ENCODE results near the gene MAN2B1.
"Not testable (repeated sequence)": the region's sequence is repeated elsewhere in the genome, so short reads cannot be mapped to it uniquely, and the experiment has no call there.

The MAN2B1 gene

DNA sequence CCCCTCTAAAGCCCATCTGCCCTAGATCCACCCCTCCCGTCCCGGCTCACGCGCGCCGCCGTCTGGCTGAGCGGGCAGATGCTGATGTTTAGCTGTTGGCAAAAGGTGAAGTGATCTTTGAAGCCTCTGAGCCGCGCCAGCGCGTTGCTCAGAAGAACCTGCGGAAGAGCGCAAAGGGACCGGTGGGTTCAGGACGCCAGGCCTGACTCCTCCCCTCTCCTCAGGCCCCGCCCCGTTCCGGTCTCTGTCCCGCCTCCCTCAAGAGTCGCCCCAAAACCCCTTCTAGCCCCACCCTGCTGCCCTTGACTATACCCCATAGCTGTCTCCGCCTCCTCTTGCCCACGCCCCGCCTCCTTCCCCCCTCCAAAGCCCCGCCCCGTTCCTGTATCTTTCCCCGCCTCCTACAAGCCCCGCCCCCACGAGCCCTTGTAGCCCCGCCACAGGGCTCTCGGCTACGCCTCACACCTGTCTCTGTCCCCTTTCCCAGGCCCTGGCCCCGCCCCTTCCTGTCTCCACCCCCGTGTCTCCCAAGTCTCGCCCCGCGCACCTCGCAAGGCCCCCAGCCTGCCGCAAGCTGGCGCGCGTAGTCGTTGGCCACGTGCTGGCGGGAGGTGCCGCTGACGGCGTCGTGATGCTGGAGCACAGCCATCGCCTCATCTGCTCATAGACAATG lies 9.5 kb downstream of the MAN2B1 start:
- no peak for DNase-seq

DNA sequence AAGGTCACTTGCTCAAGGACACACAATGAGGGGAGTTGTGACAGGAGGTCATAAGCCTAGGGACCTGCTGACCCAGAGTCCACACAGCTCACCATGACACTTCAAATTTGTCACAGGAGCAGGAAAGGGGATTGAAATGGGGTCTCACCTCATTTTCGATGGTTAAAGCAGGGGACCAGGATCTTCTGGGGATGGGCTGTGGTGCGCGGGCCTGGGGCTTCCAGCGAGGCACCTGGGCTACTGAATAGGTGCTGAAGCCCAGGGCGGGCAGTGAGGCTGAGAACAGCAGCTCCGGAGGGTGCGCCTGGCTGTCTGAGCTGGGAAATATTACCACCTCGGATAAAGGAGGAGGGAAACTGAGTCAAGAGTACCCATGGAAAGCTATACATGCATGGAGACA lies 11.0 kb downstream of the MAN2B1 start:
- no peak for DNase-seq

DNA sequence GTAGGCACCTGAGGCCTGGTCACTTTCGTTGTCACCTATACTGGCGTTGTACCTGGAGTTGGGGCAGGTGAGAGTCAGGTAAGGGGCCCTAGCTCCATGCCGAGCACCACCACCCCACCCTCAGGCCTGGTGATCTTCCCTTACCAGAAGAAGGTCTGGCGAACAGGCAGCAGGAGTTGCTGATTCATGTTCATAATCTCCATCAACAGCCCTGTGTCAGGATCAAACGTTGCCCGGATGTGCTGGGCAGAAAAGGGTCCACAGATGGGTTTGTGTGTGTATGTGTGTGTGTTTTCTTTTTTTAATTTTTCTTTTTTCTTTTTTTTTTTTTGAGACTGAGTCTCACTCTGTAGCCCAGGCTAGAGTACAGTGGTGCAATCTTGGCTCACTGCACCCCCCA lies 14.3 kb downstream of the MAN2B1 start:
- no peak for DNase-seq

DNA sequence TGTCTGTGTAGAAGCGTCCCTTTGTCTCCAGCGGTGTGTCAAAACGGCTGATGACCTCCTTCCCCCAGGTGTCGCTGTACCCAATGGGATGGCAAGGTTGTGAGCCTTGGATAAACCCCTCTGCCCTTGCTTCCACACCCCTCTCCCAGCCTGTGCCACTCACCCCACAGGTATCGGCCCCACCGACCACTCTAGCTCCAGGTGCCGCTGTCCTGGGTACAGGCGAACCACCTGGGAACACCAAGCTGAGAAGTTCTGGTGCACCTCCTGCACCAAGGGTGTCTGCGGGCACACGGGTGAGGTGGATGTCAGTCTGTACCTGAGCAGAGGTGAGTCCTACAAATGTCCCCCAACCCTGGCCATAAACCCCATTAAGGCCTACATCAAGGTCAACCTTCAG lies 16.6 kb downstream of the MAN2B1 start:
- DNase-seq: no peak

DNA sequence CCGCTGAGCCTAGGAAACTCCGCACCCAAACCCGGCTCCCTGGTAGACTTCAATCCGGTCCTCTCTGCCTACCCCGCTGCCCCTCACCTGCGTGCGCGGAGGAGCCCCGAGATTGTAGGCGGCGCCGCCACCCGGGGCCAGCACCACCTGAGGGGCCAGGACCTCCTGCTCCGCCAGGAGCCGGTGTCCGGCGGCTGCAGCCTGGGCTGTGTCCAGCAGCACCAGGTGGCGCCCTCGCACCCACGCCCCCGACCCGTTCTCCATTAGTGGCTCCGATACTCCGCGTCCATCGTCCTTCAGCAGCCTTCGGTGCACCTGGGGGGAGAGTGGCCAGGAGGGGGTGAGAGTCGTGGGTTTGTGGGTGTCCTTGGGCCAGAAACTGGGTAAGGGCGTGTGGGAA lies 18.5 kb downstream of the MAN2B1 start:
- no peak for DNase-seq

DNA sequence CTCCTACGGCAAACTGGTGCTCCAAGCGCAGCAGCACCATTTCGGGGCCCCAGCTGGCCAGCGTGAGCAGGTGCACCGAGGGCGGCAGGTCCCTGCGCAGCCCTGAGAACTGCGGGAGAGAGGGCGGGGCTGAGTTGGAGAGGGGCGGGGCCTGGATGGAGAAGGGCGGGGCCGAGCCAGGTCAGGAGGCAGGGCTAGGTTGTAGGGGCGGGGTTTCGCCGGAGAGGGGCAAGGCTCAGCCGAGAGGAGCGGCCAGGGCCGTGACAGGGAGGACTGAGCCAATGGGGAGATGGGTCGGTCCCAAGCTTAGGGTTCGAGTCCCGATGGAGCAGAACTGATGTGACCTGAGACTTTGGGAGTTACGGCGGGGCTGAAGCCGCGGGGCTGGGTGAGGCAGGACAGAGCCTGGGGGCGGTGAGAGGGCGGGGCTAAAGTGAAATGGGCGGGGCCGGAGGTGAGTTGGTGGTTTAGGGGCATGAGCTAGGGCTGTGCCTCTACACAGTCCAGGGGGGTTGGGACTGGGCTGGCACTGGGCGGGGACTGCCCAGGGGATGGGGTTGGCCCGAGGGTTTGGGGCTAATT lies 19.0 kb downstream of the MAN2B1 start:
- DNase-seq: peak; percentile 43

DNA sequence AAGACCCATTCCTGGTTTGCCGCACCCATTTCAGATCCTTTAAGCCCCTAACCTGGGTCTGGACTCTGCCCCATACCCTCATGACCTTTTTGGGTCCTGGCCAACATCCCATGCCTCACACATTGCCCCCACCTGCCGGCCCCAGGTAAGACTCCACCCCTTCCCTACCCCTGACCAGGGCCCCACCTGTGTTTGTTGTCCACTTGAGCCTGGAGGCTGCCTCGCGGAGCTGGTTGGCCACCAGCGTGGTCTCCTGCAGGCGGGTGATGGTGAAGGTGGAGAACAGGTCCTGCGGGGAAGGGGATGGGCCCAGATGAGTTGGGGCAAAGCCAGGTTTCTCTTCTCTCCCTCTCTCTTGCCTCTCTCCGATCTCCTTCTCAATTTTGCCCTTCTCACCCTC lies 19.5 kb downstream of the MAN2B1 start:
- no peak for DNase-seq

DNA sequence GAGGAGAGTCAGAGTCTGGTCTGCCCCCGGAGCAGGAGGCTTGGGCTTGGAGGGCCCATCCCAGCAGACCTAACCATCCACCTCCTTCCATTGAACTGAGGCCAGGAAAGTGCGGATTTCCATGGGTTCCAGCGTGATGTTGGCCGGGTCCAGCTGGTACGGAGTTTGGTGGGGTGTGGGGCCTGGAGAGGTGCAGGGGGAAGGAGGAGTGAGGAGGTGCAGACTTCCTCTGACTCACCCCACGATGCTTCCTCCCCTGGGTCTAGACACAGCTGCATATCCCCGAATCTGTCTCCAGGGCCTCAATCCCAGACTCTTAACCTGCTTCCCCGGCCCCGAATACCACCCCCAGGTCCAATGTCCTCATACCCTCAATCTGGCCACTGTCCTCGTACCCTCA lies 20.0 kb downstream of the MAN2B1 start:
- DNase-seq: no peak

DNA sequence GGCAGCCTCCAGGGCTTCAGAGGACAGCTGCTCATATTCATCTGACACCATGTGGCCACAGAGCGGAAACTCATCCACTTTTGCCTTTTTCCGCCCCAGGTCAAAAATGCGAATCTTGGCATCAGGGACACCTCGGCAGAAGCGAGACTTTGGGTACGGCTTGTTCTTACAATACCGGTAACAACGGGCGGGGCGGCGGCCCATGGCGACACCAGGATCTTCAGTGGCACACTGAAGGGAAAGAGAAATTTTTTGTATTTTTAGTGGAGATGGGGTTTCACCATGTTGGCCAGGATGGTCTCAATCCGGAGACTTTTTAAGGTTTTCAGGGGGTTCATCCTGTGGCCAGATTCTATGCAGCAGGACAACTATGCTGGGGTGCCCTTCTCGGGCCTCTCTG lies 22.8 kb downstream of the MAN2B1 start:
- not testable (repeated sequence) for DNase-seq

DNA sequence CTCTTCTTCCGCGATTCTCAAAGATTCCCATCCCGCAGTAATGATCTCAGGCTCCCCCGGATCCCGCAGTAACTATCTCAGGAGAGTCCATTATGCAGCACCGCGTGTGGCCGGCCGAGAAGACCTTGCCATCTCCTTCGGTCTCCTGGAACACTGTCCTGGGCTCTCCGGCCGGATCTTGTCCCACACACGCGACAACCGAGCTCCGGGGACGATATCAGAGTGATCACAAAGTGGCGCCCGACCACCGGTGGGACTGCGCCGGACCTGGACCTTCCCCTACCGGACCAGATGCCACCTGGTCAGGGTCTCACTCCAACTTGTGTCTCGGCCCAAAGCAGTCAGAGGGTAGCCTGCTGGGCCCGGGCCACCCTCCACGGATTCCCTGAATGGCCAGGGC lies 24.0 kb downstream of the MAN2B1 start:
- no peak for DNase-seq

DNA sequence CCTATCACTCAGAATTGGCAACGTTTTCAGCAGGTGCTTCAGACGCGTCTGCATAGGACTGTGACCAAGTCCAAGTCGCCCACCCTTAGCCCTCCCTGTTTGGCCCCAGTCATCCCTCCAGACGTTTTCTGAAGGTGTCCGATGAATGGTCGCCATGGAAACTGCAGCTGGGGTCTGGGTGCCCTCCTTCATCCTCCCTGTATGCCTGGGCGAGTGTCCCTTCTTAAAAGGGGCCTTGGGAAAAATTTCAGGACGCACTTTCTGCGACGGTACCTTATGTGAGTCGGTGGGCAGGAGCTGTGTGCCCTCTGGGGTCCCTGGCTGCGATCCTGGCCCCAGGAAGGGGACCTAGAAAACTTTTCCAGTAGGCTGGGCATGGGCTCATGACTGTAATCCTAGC lies 25.1 kb downstream of the MAN2B1 start:
- no peak for DNase-seq

DNA sequence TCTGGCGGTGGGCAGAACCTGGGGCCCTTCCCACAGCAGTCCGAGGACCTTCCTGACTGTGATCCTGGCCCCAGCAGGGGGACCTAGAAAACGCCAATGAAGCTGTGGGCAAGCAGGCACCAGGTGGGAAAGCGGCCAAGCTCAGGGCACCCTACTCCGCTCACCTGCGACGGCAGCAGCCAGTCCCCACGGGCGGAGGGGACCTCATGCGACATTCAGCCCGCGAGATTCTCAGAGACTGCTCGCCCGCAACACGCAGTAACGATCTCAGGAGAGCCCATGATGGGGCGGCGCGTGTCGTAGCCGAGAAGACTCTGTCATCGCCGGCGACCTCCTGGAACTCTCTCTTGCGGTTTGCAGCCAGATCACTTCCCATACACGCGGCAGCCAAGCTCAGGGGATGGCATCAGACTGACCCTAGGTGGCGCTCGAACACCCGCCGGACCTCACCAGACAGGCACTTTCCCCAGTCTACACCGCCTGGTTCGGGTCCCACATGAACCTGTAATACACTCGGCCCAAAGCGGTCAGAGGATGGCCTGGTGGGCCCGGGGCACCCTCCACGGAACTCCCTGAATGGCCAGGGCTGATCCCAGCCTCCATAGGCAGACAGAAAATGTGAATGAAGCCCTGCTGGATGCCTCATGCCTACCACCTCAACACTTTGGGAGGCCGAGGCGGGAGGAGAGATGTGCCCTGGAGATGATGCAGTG lies 26.5 kb downstream of the MAN2B1 start:
- DNase-seq: peak; percentile 90

DNA sequence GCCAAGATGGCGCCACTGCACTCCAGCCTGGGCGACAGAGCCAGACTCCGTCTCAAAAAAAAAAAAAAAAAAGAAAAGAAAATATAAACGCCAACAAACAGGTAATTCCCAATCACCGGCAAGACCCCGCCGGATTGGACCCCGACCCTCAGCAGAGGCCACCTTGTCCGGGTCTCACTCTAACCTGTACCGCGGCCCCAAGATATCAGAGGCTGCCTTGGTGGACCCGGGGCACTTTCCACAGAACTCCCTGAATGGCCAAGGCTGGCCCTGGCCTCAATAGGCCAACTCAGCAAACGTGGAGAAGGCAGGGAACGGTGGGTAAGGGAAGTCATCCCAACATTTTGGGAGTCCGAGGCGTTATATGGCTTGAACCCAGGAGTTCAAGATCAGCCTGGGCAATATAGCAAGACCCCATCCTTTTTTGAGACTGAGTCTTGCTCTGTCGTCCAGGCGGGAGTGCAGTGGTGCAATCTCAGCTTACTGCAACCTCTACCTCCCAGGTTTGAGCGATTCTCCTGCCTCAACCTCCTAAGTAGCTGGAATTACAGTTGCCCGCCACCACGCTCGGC lies 27.8 kb downstream of the MAN2B1 start:
- DNase-seq: no peak

DNA sequence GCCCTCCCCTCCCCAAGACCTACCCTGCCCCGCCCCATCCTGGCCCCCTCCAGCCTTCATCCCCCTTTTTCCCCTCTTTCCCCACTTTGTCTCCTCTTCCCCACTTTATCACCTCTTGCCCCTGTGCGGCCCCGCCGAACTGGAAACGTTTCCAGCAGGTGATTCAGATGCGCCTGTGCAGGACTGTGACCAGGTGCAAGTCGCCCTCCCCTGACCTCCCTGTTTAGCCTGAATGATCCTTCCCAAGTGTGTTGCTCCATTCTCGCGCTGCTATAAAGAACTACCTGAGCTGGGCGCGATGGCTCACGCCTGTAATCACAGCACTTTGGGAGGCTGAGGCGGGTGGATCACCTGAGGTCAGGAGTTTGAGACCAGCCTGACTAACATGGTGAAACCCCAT lies 29.9 kb downstream of the MAN2B1 start:
- DNase-seq: no peak

DNA sequence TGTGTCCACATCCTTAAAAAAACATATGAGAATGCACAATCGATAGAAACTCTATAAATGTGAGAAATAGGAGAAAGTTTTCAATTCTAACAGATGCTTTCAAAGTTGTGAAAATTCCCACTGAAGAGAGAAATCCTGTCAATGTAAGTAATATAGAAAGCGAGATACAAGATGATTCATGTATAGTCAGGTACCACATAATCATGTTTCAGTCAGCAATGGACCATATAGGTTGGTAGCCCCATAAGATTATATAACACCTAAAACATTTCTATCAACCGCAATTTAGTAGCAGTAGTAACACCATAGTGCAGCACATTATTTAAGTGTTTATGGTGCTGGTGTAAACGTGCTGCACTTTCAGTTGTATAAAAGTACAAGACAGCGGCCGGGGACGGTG lies 37.3 kb downstream of the MAN2B1 start:
- DNase-seq: no peak

DNA sequence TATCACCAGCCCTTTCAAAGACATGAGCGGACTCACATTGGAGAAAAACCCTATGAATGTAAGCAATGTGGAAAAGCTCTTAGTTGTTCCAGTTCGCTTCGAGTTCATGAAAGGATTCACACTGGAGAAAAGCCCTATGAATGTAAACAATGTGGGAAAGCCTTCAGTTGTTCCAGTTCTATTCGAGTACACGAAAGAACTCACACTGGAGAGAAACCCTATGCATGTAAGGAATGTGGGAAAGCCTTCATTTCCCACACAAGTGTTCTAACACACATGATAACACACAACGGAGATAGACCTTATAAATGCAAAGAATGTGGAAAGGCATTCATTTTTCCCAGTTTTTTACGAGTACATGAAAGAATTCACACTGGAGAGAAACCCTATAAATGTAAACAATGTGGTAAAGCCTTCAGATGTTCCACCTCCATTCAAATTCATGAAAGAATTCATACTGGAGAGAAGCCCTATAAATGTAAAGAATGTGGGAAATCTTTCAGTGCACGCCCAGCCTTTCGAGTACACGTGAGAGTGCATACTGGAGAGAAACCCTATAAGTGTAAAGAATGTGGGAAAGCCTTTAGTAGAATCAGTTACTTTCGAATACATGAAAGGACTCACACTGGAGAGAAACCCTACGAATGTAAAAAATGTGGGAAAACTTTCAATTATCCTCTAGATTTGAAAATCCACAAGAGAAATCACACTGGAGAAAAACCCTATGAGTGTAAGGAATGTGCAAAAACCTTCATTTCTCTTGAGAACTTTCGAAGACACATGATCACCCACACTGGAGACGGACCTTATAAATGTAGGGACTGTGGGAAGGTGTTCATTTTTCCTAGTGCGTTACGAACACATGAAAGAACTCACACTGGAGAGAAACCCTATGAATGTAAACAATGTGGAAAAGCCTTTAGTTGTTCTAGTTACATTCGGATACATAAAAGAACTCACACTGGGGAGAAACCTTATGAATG lies 38.2 kb downstream of the MAN2B1 start:
- no peak for DNase-seq

DNA sequence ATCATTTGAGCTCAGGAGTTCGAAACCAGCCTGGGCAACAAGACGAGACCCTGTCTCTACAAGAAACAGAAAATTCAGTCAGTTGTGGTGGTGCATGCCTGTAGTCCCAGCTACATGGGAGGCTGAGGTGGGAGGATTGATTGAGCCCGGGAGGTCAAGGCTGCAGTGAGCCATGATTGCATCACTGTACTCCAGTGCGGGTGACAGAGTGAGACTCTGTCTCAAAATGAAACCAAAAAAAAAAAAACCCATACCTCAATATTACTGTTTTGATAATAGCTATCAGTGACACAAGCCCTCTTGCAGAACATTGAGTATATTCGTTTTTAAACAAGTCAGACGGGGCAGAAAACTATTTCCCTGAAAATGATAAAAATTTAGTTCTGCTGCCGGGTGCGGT lies 39.6 kb downstream of the MAN2B1 start:
- DNase-seq: no peak

DNA sequence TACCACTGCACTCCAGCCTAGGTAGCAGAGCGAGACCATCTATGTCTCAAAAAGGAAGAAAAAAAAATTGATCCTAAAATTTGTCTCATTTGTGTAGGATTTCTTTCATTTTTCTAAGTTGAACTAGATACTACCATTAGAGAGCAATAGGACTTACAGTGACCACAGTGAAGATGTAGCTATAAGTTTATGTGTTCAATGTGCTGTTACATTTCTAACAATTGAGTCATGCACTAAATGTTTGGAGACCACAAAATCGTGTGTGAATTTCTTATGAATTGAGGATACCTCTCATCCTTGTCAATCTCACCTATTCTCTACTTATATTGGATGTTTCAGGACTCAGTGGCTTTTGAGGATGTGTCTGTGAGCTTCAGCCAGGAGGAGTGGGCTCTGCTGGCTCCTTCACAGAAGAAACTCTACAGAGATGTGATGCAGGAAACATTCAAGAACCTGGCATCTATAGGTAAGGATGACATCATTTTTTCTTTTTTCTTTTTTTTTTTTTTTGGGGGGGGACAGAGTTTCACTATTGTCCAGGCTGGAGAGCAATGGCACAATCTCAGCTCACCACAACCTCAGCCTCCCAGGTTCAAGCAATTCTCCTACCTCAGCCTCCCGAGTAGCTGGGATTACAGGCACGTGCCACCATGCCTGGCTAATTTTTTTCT lies 43.0 kb downstream of the MAN2B1 start:
- no peak for DNase-seq

DNA sequence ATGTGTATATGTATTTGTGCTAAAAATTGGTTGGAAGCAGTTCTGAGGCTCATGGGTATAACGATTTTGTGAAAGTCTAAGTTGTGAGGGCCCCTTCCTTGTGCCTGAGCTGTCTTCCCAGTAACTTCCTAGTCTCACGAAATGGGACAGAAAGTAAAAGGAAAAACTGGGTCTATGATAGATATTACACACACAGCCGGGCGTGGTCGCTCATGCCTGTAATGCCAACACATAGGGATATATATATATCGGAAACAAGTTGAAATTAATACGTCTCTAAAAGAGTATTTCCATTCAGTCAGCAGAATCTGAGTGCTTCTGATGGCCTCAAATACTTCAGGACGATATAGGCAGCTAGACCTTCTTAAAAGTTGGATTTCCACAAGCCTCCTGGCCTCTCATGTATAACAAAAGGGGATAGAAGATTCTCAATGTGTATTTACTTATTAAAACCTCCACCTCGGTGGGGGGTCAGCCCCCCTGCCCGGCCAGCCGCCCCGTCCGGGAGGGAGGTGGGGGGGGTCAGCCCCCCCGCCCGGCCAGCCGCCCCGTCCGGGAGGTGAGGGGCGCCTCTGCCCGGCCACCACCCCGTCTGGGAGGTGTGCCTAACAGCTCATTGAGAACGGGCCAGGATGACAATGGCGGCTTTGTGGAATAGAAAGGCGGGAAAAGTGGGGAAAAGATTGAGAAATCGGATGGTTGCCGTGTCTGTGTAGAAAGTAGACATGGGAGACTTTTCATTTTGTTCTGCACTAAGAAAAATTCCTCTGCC lies 45.1 kb downstream of the MAN2B1 start:
- not testable (repeated sequence) for DNase-seq

DNA sequence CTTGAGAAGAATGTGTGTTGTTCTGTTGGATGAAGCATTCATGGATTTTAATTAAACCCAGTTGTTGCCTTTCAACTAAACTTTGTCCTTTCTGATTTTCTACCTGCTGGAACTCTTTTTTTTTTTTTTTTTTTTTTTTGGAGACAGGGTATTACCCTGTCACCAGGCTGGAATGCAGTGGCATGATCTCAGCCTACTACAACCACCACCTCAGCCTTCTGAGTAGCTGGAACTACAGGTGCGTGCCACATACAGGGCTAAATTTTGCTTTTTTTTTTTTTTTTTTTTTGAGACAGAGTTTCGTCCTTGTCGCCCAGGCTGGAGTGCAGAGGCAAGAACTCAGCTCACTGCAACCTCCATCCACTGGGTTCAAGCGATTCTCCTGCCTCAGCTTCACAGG lies 48.9 kb downstream of the MAN2B1 start:
- DNase-seq: no peak

DNA sequence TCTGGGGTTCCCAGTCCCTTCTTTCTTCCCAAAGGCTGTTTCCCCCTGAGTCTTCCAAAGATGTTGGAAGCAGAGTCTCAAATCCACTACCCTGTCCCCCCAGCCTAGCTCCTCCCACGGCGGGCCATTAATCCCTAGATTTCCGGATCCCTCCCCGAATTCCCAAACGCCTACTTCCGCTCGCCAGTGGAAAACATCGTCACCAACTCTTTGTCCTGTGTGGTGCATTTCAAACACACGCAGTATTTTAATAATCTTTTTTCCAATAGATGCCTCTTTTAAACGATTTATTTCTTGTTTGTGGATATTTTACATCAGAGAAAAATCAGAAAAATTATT lies 55.2 kb downstream of the MAN2B1 start:
- DNase-seq: no peak

Data from activated CD4-positive, alpha-beta T cell treated with anti-CD3 and anti-CD28 coated beads, Interleukin-2, amount 50 U/mL, for 16 hours (primary cell).